SW 1271 (cell line): ENCODE data around the gene ANXA7.
"Not testable (repeated sequence)": the region's sequence is repeated elsewhere in the genome, so short reads cannot be mapped to it uniquely, and the experiment has no call there.

ENCODE experiments used
- DNase-seq, 2 experiments: peaks; one replicate each; lab custom pipeline; 2025; lab: John Stamatoyannopoulos, UW

ANXA7 gene

GRCh38 chr10:73338801-73339368 lies 75.0 kb downstream of the ANXA7 start:
- no peak for DNase-seq

GRCh38 chr10:73333202-73333601 lies 80.7 kb downstream of the ANXA7 start:
- DNase-seq, result no peak

DNA sequence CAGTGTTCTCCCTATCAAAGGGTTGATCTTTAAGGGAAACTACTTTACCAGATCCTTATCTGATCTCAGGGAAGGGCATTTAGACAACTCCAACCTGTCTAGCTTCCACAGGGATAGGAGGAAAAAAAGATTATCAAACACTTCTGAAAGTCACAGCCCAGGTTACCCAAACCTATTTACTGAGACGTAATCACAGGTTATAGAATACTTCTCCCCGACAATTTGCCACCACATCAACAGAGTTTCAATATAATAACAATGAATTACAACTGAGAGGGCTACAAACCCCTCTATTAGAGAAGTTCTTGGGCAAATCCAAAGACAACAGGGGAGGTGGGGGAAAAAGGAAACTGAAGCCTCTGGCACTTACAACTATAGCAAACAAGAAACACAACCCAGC lies 81.5 kb downstream of the ANXA7 start:
- DNase-seq, result no peak

DNA sequence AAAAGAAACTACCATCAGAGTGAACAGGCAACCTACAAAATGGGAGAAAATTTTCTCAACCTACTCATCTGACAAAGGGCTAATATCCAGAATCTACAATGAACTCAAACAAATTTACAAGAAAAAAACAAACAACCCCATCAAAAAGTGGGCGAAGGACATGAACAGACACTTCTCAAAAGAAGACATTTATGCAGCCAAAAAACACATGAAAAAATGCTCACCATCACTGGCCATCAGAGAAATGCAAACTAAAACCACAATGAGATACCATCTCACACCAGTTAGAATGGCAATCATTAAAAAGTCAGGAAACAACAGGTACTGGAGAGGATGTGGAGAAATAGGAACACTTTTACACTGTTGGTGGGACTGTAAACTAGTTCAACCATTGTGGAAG lies 85.3 kb downstream of the ANXA7 start:
- not testable (repeated sequence) for DNase-seq

GRCh38 chr10:73325290-73325689 lies 88.6 kb downstream of the ANXA7 start:
- not testable (repeated sequence) for DNase-seq
